Cerebellar nuclear complex (tissue), 1 donor: ENCODE measurements around the gene BCL2.
"Not testable (repeated sequence)": the region's sequence is repeated elsewhere in the genome, so short reads cannot be mapped to it uniquely, and the experiment has no call there.

Experiments used
- DNase-seq, 2 experiments: peaks; one replicate each; lab custom pipeline; 2025; lab: John Stamatoyannopoulos, UW

The BCL2 gene

GRCh38 chr18:63258749-63259566 is 60.6 kb downstream of the BCL2 start:
- DNase-seq, result no peak

- DNase-seq, result no peak
Observed at GRCh38 chr18:63257453-63257852, 62.1 kb downstream of the BCL2 start.

GRCh38 chr18:63255435-63255834 is 64.1 kb downstream of the BCL2 start:
- no peak for DNase-seq

- DNase-seq, result no peak
Observed at GRCh38 chr18:63254716-63255399, 64.7 kb downstream of the BCL2 start.

GRCh38 chr18:63253428-63254372 is 65.9 kb downstream of the BCL2 start:
- no peak for DNase-seq

- DNase-seq, result no peak
Observed at GRCh38 chr18:63253014-63253413, 66.6 kb downstream of the BCL2 start.

GRCh38 chr18:63249771-63250170 is 69.8 kb downstream of the BCL2 start:
- no peak for DNase-seq

- no peak for DNase-seq
Observed at GRCh38 chr18:63247926-63248325, 71.6 kb downstream of the BCL2 start.

GRCh38 chr18:63247506-63247905 is 72.1 kb downstream of the BCL2 start:
- no peak for DNase-seq

GRCh38 chr18:63245600-63245999 is 74.0 kb downstream of the BCL2 start:
- DNase-seq, result no peak

GRCh38 chr18:63244607-63245006 is 75.0 kb downstream of the BCL2 start:
- no peak for DNase-seq

GRCh38 chr18:63241760-63242159 is 77.8 kb downstream of the BCL2 start:
- DNase-seq, result no peak

- DNase-seq, result no peak
Observed at GRCh38 chr18:63241317-63241712, 78.3 kb downstream of the BCL2 start.

- no peak for DNase-seq
Observed at GRCh38 chr18:63240531-63241316, 78.8 kb downstream of the BCL2 start.

- no peak for DNase-seq
Observed at GRCh38 chr18:63238693-63239075, 80.9 kb downstream of the BCL2 start.

GRCh38 chr18:63237881-63238692 is 81.5 kb downstream of the BCL2 start:
- no peak for DNase-seq

- no peak for DNase-seq
Observed at GRCh38 chr18:63236921-63237846, 82.4 kb downstream of the BCL2 start.

GRCh38 chr18:63236406-63236805 is 83.2 kb downstream of the BCL2 start:
- DNase-seq, result no peak

- not testable (repeated sequence) for DNase-seq
Observed at GRCh38 chr18:63235920-63236319, 83.6 kb downstream of the BCL2 start.

GRCh38 chr18:63234841-63235240 is 84.7 kb downstream of the BCL2 start:
- no peak for DNase-seq
